Measurements from ENCODE around the gene ADAM15. TPM values are rescaled to one million over a fixed set of nuclear protein-coding genes. Genes with fewer than 3 reads are reported as not detected.

ADAM15 gene
- polyA plus RNA-seq, 1 of the 3 experiments (the other 2 are of a cell fraction) = 60.1 TPM

DNA sequence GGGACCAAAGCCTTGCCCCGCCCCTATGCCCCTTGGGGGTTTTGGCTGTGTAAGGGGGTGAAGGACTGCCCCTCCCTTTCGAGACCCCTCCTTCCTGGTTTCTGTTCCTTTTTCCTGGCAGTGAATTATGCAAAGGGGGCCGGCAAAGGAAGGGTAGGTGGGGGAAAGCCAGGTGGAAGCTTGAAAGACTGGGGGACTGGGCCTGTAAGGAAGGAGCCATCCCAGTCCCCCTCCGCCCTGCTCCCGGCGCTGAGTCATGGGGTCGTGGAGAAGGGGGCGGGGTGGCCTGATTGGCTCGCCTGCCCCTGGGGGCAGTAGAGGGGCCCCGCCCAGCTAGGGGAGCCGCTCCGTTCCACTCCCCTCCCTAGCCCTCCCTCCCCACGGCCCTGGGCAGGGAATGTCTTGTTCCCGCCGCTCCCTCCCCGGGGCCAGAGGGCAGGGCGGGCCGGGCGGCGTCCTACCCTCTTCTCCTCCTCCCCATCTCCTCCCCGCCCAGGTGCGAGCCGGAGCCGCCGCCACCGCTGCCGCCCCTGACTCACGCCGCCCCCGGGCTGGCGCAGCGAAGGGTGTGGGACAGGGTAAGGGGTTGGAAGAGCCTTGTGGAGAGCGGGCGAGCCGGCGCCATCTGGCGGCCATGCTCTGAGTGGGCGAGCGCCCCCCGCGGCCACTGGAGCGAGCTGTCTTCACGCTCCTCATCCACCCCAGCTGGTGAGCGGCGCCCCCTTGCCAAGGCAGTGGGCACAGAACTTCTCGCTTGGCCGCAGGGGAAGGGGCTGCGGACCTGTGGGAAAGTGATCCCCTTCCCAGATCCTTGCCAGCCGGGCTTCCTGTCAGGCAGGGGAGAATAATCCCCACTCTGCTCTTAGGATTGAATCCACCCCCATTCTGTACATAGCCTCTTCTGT is 33.8 kb upstream of the ADAM15 start (continued):
- TF ChIP-seq FOSL2 (IDR thresholded peaks at IDR 0.05; ENCODE audit: borderline replicate concordance, low read depth) (no peak), POLR2AphosphoS5 (IDR thresholded peaks at IDR 0.05; ENCODE audit: low read depth, low read length) (no peak), MXI1 (IDR thresholded peaks at IDR 0.05; ENCODE audit: low read depth, low read length) (peak; percentile 54; the same call in 1 of the 2 replicates), GABPA (IDR thresholded peaks at IDR 0.05; ENCODE audit: low read depth) (no peak), RAD21 (IDR thresholded peaks at IDR 0.05; ENCODE audit: low read length) (peak; percentile 67), TAF1 (IDR thresholded peaks at IDR 0.05; ENCODE audit: borderline replicate concordance, low read depth, low read length) (no peak), YY1 (IDR thresholded peaks at IDR 0.05; ENCODE audit: low read depth) (no peak), RXRA (IDR thresholded peaks at IDR 0.05; ENCODE audit: borderline replicate concordance, low read depth) (no peak), FOXM1 (IDR thresholded peaks at IDR 0.05; ENCODE audit: low read depth) (no peak), JUND (IDR thresholded peaks at IDR 0.05) (no peak; the same call in 1 of the 2 replicates)
- TF ChIP-seq, protein P1, sequence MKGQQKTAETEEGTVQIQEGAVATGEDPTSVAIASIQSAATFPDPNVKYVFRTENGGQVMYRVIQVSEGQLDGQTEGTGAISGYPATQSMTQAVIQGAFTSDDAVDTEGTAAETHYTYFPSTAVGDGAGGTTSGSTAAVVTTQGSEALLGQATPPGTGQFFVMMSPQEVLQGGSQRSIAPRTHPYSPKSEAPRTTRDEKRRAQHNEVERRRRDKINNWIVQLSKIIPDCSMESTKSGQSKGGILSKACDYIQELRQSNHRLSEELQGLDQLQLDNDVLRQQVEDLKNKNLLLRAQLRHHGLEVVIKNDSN (IDR thresholded peaks at IDR 0.05; ENCODE audit: borderline replicate concordance, low read depth) = no peak
- TF ChIP-seq, protein P2, sequence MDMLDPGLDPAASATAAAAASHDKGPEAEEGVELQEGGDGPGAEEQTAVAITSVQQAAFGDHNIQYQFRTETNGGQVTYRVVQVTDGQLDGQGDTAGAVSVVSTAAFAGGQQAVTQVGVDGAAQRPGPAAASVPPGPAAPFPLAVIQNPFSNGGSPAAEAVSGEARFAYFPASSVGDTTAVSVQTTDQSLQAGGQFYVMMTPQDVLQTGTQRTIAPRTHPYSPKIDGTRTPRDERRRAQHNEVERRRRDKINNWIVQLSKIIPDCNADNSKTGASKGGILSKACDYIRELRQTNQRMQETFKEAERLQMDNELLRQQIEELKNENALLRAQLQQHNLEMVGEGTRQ (IDR thresholded peaks at IDR 0.05; ENCODE audit: borderline replicate concordance, low read depth, low read length) = no peak

DNA sequence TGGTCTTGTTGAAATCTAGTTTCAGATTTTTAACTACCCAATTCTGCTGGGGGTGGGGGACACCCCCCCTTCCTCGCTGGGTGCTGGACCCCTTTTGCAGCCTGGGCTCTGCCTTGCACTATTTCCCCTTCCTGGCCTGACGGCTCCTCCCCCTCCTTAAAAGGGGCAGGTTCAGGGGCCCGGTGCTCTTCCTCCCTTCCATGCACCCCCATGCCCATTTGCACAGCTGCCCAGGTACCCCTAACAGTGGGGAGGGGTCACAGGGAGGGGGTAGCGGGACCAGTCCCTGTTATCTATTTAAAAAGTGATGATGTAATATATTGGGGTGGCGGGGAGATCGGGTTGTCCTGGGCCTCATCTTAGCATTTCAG is 33.2 kb upstream of the ADAM15 start:
- no peak overlapping the region for H3K9ac ChIP-seq
- ChIA-PET CTCF (interaction anchor here (0.6 to 9.3 kb wide), 40 partner anchors 8 to 462 kb away, joined by 3 to 149 read pairs (median 8); partner anchors contain the start of genes ADAM15, CKS1B, DCST1 and DCST2), POLR2A (interaction anchor here (0.6 to 0.9 kb wide), 3 partner anchors 14 to 62 kb away, joined by 3 to 4 read pairs (median 3); partner anchors contain the start of genes PBXIP1 and PYGO2)
- H3K79me2 ChIP-seq (ENCODE audit: insufficient read depth) = no peaks in the 10 kb centered on the region
- no peaks in the 10 kb centered on the region for H3K9me3 ChIP-seq
- no peaks in the 10 kb centered on the region for H3K9me2 ChIP-seq
- H3F3A ChIP-seq (replicated peaks; ENCODE audit: insufficient read depth) = peaks cover 6% of the 10 kb centered on the region
- H3K4me2 ChIP-seq = no peak overlapping the region
- no peak overlapping the region for H3K4me3 ChIP-seq (ENCODE audit: low read depth in 2 of 2, low read length in 1 of 2)
- H2AFZ ChIP-seq (ENCODE audit: low read depth) = no peak overlapping the region
- peaks cover 0 to 22% of the 10 kb centered on the region in 2 experiments for H3K36me3 ChIP-seq (replicated peaks in 1 of 2; ENCODE audit: control insufficient read depth in 1 of 2, insufficient read depth in 2 of 2, low read length in 1 of 2)
- no peak overlapping the region for H3K27ac ChIP-seq (ENCODE audit: low read depth in 2 of 2, low read length in 1 of 2)
- no peaks in the 10 kb centered on the region for H4K20me1 ChIP-seq (ENCODE audit: insufficient read depth)
- WGBS (ENCODE audit: low lambda C conversion rate) = 72% methylated on average over 4 of the region's 6 CpGs
- no peaks in the 10 kb centered on the region for H3K27me3 ChIP-seq (ENCODE audit: insufficient read depth)
- peaks cover 0 to 8% of the 10 kb centered on the region in 2 experiments; a peak in 1 of 4 replicates for H3K4me1 ChIP-seq (ENCODE audit: control insufficient read depth in 1 of 2, insufficient read depth in 2 of 2, low read depth in 1 of 2, low read length in 1 of 2)
- DNase-seq = no peak
- TF ChIP-seq, protein P3, sequence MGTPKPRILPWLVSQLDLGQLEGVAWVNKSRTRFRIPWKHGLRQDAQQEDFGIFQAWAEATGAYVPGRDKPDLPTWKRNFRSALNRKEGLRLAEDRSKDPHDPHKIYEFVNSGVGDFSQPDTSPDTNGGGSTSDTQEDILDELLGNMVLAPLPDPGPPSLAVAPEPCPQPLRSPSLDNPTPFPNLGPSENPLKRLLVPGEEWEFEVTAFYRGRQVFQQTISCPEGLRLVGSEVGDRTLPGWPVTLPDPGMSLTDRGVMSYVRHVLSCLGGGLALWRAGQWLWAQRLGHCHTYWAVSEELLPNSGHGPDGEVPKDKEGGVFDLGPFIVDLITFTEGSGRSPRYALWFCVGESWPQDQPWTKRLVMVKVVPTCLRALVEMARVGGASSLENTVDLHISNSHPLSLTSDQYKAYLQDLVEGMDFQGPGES (IDR thresholded peaks at IDR 0.05; ENCODE audit: low read depth, low read length) = no peak
- TF ChIP-seq RAD21 (IDR thresholded peaks at IDR 0.05; ENCODE audit: low read length) = no peak
- TF ChIP-seq, protein P4, sequence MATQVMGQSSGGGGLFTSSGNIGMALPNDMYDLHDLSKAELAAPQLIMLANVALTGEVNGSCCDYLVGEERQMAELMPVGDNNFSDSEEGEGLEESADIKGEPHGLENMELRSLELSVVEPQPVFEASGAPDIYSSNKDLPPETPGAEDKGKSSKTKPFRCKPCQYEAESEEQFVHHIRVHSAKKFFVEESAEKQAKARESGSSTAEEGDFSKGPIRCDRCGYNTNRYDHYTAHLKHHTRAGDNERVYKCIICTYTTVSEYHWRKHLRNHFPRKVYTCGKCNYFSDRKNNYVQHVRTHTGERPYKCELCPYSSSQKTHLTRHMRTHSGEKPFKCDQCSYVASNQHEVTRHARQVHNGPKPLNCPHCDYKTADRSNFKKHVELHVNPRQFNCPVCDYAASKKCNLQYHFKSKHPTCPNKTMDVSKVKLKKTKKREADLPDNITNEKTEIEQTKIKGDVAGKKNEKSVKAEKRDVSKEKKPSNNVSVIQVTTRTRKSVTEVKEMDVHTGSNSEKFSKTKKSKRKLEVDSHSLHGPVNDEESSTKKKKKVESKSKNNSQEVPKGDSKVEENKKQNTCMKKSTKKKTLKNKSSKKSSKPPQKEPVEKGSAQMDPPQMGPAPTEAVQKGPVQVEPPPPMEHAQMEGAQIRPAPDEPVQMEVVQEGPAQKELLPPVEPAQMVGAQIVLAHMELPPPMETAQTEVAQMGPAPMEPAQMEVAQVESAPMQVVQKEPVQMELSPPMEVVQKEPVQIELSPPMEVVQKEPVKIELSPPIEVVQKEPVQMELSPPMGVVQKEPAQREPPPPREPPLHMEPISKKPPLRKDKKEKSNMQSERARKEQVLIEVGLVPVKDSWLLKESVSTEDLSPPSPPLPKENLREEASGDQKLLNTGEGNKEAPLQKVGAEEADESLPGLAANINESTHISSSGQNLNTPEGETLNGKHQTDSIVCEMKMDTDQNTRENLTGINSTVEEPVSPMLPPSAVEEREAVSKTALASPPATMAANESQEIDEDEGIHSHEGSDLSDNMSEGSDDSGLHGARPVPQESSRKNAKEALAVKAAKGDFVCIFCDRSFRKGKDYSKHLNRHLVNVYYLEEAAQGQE (IDR thresholded peaks at IDR 0.05; ENCODE audit: low read depth, low read length) = no peak
- TF ChIP-seq RXRA (IDR thresholded peaks at IDR 0.05; ENCODE audit: borderline replicate concordance, low read depth) = no peak
- TF ChIP-seq, protein P5, sequence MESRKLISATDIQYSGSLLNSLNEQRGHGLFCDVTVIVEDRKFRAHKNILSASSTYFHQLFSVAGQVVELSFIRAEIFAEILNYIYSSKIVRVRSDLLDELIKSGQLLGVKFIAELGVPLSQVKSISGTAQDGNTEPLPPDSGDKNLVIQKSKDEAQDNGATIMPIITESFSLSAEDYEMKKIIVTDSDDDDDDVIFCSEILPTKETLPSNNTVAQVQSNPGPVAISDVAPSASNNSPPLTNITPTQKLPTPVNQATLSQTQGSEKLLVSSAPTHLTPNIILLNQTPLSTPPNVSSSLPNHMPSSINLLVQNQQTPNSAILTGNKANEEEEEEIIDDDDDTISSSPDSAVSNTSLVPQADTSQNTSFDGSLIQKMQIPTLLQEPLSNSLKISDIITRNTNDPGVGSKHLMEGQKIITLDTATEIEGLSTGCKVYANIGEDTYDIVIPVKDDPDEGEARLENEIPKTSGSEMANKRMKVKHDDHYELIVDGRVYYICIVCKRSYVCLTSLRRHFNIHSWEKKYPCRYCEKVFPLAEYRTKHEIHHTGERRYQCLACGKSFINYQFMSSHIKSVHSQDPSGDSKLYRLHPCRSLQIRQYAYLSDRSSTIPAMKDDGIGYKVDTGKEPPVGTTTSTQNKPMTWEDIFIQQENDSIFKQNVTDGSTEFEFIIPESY (IDR thresholded peaks at IDR 0.05; ENCODE audit: borderline replicate concordance, low read depth) = no peak
- TF ChIP-seq POLR2AphosphoS5 (IDR thresholded peaks at IDR 0.05; ENCODE audit: low read depth, low read length) = no peak
- TF ChIP-seq ELF1 (IDR thresholded peaks at IDR 0.05) = no peak
- no peak for TF ChIP-seq MXI1 (IDR thresholded peaks at IDR 0.05; ENCODE audit: low read depth, low read length)
- no peak for TF ChIP-seq GATA2 (CRISPR knock-in tag; IDR thresholded peaks at IDR 0.05)
- TF ChIP-seq FOSL2 (IDR thresholded peaks at IDR 0.05; ENCODE audit: borderline replicate concordance, low read depth) = no peak
- TF ChIP-seq, protein P6, sequence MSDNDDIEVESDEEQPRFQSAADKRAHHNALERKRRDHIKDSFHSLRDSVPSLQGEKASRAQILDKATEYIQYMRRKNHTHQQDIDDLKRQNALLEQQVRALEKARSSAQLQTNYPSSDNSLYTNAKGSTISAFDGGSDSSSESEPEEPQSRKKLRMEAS (IDR thresholded peaks at IDR 0.05; ENCODE audit: low read depth) = no peak
- TF ChIP-seq NRF1 (IDR thresholded peaks at IDR 0.05; ENCODE audit: low read depth, low read length) = no peak
- TF ChIP-seq GABPA (IDR thresholded peaks at IDR 0.05; ENCODE audit: low read depth) = no peak
- no peak for TF ChIP-seq RFX5 (IDR thresholded peaks at IDR 0.05; ENCODE audit: low read length)

Measured in SK-N-SH (cell line).